PC-3 (cell line): ENCODE data around the gene SMYD1. TPM values are rescaled to one million over a fixed set of nuclear protein-coding genes. Genes with fewer than 3 reads are reported as not detected.

Experiments
- ATAC-seq: fragments of 200-7000 bp; cut with Tn5 transposase; 2 replicates; pipeline ENCODE4 v1.9.1; 2020; ENCODE audit warnings: mild to moderate bottlenecking, moderate library complexity
- BruUV-seq: library from RNA; stranded (reverse); fragments of 400-500 nt; replicated peaks from 2 replicates; lab custom pipeline; 2021; lab: Mats Ljungman, UMichigan
- CTCF ChIA-PET: fragments of 300-600 bp; sonication (Branson Sonifier 250); formaldehyde crosslinking; loops from one replicate; lab custom pipeline; 2022; ENCODE audit warnings: antibody characterized with exemption; lab: Charles Lee
- POLR2A ChIA-PET: fragments of 300-600 bp; sonication (Branson Sonifier 250); formaldehyde crosslinking; loops from one replicate; lab custom pipeline; 2022; ENCODE audit warnings: antibody characterized with exemption; ENCODE audit not compliant: unreplicated experiment; lab: Charles Lee
- DNase-seq: peaks from one replicate; pipeline ENCODE4 v3.0.0-alpha.2; 2015
- H2AFZ ChIP-seq: fragments of 300-600 bp; sonication (generic); 2 replicates; pipeline ENCODE4 v1.6.0; 2016; ENCODE audit warnings: antibody characterized with exemption, low read length
- H3F3A ChIP-seq: fragments of 300-600 bp; sonication (generic); one replicate; pipeline ENCODE4 v1.6.0; 2017; ENCODE audit warnings: antibody characterized with exemption, low read length, control low read depth, mild to moderate bottlenecking; ENCODE audit not compliant: unreplicated experiment
- H3K27ac ChIP-seq: fragments of 300-600 bp; sonication (generic); 2 replicates; pipeline ENCODE4 v1.5.1; 2016; ENCODE audit warnings: mild to moderate bottlenecking, low read length
- H3K27me3 ChIP-seq: fragments of 300-600 bp; sonication (generic); 2 replicates; pipeline ENCODE4 v1.6.1; 2016; ENCODE audit warnings: low read length, mixed read lengths
- H3K36me3 ChIP-seq: fragments of 300-600 bp; sonication (generic); 2 replicates; pipeline ENCODE4 v1.6.1; 2016; ENCODE audit warnings: low read depth, mixed run types, low read length, mixed read lengths
- H3K4me1 ChIP-seq: fragments of 300-600 bp; sonication (generic); 2 replicates; pipeline ENCODE4 v1.5.1; 2016; ENCODE audit warnings: low read length; ENCODE audit not compliant: insufficient read depth
- H3K4me2 ChIP-seq: fragments of 300-600 bp; sonication (generic); 2 replicates; pipeline ENCODE4 v1.6.0; 2016; ENCODE audit warnings: low read length
- H3K4me3 ChIP-seq: fragments of 300-600 bp; sonication (generic); 2 replicates; pipeline ENCODE4 v1.5.1; 2016; ENCODE audit warnings: mild to moderate bottlenecking, low read length, mixed read lengths
- H3K79me2 ChIP-seq: fragments of 300-600 bp; sonication (generic); 2 replicates; pipeline ENCODE4 v1.6.1; 2017; ENCODE audit warnings: low read length, mixed read lengths
- H3K9ac ChIP-seq: fragments of 300-600 bp; sonication (generic); 2 replicates; pipeline ENCODE4 v1.6.0; 2016; ENCODE audit warnings: mild to moderate bottlenecking, low read length
- H3K9me2 ChIP-seq: fragments of 300-600 bp; sonication (generic); replicated peaks from 2 replicates; pipeline ENCODE4 v1.6.1; 2016; ENCODE audit warnings: mixed run types, low read length, mixed read lengths
- H3K9me3 ChIP-seq: fragments of 300-600 bp; sonication (generic); 2 replicates; pipeline ENCODE4 v1.6.1; 2016; ENCODE audit warnings: low read length, mixed read lengths
- H4K20me1 ChIP-seq: fragments of 300-600 bp; sonication (generic); 2 replicates; pipeline ENCODE4 v1.6.1; 2016; ENCODE audit warnings: low read length, mixed read lengths
- EZH2 ChIP-seq: fragments of 300-600 bp; sonication (generic); IDR thresholded peaks from one replicate; pipeline ENCODE4 v1.6.1; 2017; ENCODE audit warnings: antibody characterized with exemption, mild to moderate bottlenecking, low read length; ENCODE audit not compliant: unreplicated experiment
- EZH2phosphoT487 ChIP-seq: fragments of 300-600 bp; sonication (generic); IDR thresholded peaks from 2 replicates; pipeline ENCODE4 v1.6.1; 2018; ENCODE audit warnings: mild to moderate bottlenecking, antibody characterized with exemption, low read length, borderline replicate concordance
- intact Hi-C: fragments of 100-400 bp; cut with micrococcal nuclease; formaldehyde crosslinking; loops from 2 replicates; pipeline ENCODE4 v1.9.0; 2023
- total RNA-seq: library from RNA; depleted of rRNA; stranded (reverse); fragments of >200 nt; gene quantifications from 2 replicates; pipeline ENCODE4 v1.2.3, GENCODE V29; 2014
- TF ChIP-seq, protein P1 (sequence below): fragments of 300-600 bp; sonication (generic); conservative IDR thresholded peaks from 2 replicates; pipeline ENCODE4 v1.5.1; 2017; ENCODE audit warnings: antibody characterized with exemption, low read depth, mild to moderate bottlenecking, low read length

The SMYD1 gene
- total RNA-seq, 1 experiment from 2014 or later, result not detected

DNA sequence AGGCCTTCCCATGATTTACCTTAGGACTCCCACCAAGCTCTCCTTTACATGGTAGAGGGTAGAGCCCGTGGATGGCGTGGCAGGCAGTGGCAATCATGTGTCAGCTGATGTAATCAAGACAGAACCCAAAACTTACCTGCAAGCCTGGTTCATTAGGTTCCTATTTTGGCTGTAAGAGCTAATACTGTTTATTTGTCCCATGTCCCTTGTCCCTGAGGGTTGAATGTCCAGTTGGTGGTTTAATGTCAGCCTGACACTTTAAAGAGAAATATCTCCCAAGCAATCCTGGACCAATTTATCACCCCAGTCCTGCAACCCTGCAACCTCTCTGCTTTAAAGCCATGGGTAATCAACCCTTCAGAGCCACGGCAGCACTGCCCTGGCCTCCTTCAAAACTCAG lies 66.2 kb downstream of the SMYD1 start:
- BruUV-seq, result no TSS peak
- Histone ChIP-seq H2AFZ (no peak overlapping the region), H3F3A (no peaks in the 10 kb centered on the region), H3K4me2 (no peak overlapping the region), H3K9me3 (no peaks in the 10 kb centered on the region), H4K20me1 (no peaks in the 10 kb centered on the region), H3K4me3 (no peak overlapping the region), H3K27ac (no peak overlapping the region), H3K9ac (no peak overlapping the region), H3K9me2 (no peaks in the 10 kb centered on the region), H3K27me3 (peaks cover 66% of the 10 kb centered on the region), H3K36me3 (no peaks in the 10 kb centered on the region), H3K79me2 (no peaks in the 10 kb centered on the region), H3K4me1 (no peaks in the 10 kb centered on the region)
- no peak for TF ChIP-seq EZH2phosphoT487
- TF ChIP-seq, protein P1, sequence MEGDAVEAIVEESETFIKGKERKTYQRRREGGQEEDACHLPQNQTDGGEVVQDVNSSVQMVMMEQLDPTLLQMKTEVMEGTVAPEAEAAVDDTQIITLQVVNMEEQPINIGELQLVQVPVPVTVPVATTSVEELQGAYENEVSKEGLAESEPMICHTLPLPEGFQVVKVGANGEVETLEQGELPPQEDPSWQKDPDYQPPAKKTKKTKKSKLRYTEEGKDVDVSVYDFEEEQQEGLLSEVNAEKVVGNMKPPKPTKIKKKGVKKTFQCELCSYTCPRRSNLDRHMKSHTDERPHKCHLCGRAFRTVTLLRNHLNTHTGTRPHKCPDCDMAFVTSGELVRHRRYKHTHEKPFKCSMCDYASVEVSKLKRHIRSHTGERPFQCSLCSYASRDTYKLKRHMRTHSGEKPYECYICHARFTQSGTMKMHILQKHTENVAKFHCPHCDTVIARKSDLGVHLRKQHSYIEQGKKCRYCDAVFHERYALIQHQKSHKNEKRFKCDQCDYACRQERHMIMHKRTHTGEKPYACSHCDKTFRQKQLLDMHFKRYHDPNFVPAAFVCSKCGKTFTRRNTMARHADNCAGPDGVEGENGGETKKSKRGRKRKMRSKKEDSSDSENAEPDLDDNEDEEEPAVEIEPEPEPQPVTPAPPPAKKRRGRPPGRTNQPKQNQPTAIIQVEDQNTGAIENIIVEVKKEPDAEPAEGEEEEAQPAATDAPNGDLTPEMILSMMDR, result no peak
- no peak for TF ChIP-seq EZH2
- DNase-seq (no peak), ATAC-seq (no peak)
- intact Hi-C loops, result no loop called here
- POLR2A ChIA-PET, result no interaction called here
- CTCF ChIA-PET, result no interaction called here

DNA sequence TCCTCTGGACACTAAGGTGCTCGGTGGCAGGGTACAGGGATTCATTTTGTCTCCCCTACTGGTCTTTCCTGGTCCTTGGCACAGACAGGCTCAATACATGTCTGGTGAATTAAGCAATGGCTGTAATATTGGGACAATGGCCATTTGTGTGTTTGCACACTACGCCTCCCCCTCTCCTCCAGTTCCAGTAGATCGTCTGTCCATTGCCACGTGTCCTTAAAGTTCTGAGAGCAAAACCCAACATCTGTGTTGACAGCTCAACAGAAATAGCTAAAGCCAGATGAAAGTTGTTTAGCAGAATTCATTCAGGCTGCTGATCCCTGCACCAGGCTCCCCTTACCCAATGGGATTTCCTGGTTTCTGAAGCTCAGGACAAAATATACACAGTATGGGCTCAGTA lies 69.2 kb downstream of the SMYD1 start:
- H3K27me3 ChIP-seq, result peaks cover 81% of the 10 kb centered on the region
- no peak for TF ChIP-seq EZH2
- TF ChIP-seq, protein P1, result no peak
- no peak for TF ChIP-seq EZH2phosphoT487
- no TSS peak for BruUV-seq
- H3K36me3 ChIP-seq, result no peaks in the 10 kb centered on the region
- POLR2A ChIA-PET, result no interaction called here
- H3F3A ChIP-seq, result no peaks in the 10 kb centered on the region
- no peaks in the 10 kb centered on the region for H3K4me1 ChIP-seq
- H2AFZ ChIP-seq, result no peak overlapping the region
- H3K79me2 ChIP-seq, result no peaks in the 10 kb centered on the region
- no peaks in the 10 kb centered on the region for H4K20me1 ChIP-seq
- ATAC-seq (no peak), DNase-seq (no peak)
- no peaks in the 10 kb centered on the region for H3K9me3 ChIP-seq
- intact Hi-C loops, result no loop called here
- no peak overlapping the region for H3K4me3 ChIP-seq
- no peak overlapping the region for H3K27ac ChIP-seq
- no peak overlapping the region for H3K4me2 ChIP-seq
- no peak overlapping the region for H3K9ac ChIP-seq
- no peaks in the 10 kb centered on the region for H3K9me2 ChIP-seq
- CTCF ChIA-PET, result no interaction called here

GRCh38 chr2:88137833-88138232 lies 70.2 kb downstream of the SMYD1 start:
- no peak for DNase-seq
- no peaks in the 10 kb centered on the region for H3K79me2 ChIP-seq
- no peak overlapping the region for H3K9ac ChIP-seq
- no peaks in the 10 kb centered on the region for H4K20me1 ChIP-seq
- no peak overlapping the region for H3K4me3 ChIP-seq
- H3K9me3 ChIP-seq, result no peaks in the 10 kb centered on the region
- ChIA-PET CTCF (no interaction called here), POLR2A (no interaction called here)
- H3K27me3 ChIP-seq, result peaks cover 79% of the 10 kb centered on the region
- H3K27ac ChIP-seq, result no peak overlapping the region
- intact Hi-C loops, result no loop called here
- H3K4me1 ChIP-seq, result no peaks in the 10 kb centered on the region
- no peak overlapping the region for H3K4me2 ChIP-seq
- H3K9me2 ChIP-seq, result no peaks in the 10 kb centered on the region
- BruUV-seq, result no TSS peak
- TF ChIP-seq, protein P1, result no peak
- TF ChIP-seq EZH2 (no peak), EZH2phosphoT487 (no peak)
- H2AFZ ChIP-seq, result no peak overlapping the region
- no peaks in the 10 kb centered on the region for H3K36me3 ChIP-seq
- no peaks in the 10 kb centered on the region for H3F3A ChIP-seq
- no peak for ATAC-seq
